CD4-positive, alpha-beta memory T cell (primary cell): Measurements from ENCODE around the gene BSG. TPM values are rescaled to one million over a fixed set of nuclear protein-coding genes. Genes with fewer than 3 reads are reported as not detected.
A peak's percentile ranks its signal among the peaks of the same experiment; 100 is the strongest.

Source experiments
- CTCF ChIA-PET: fragments of 350-600 bp; sonication (Branson Sonifier 250); formaldehyde crosslinking; loops from one replicate; lab custom pipeline; 2021; ENCODE audit warnings: inconsistent platforms; ENCODE audit not compliant: partially characterized antibody; lab: Charles Lee
- POLR2A ChIA-PET: fragments of 350-600 bp; sonication (Branson Sonifier 250); formaldehyde crosslinking; loops from one replicate; lab custom pipeline; 2021; ENCODE audit not compliant: partially characterized antibody; lab: Charles Lee
- DNase-seq, 5 donors: peaks; one replicate each; pipeline versions ENCODE4 v3.0.0 to v3.0.0-alpha.2; 2020 to 2022; ENCODE audit warnings: mixed read lengths in 1 of 5
- H3K27ac ChIP-seq: one replicate; pipeline ENCODE4 v1.7.0; 2013; ENCODE audit warnings: low read depth, low read length
- H3K27me3 ChIP-seq: 2 replicates; pipeline ENCODE4 v1.7.0; 2013; ENCODE audit warnings: mild to moderate bottlenecking, low read length, moderate library complexity; ENCODE audit not compliant: insufficient read depth
- H3K36me3 ChIP-seq: 2 replicates; pipeline ENCODE4 v1.7.0; 2013; ENCODE audit warnings: mild to moderate bottlenecking, low read length, moderate library complexity; ENCODE audit not compliant: insufficient read depth
- H3K4me1 ChIP-seq: 2 replicates; pipeline ENCODE4 v1.7.0; 2013; ENCODE audit warnings: mild to moderate bottlenecking, low read length, moderate library complexity; ENCODE audit not compliant: insufficient read depth
- H3K4me3 ChIP-seq, 2 donors: one replicate each; pipeline ENCODE4 v1.7.0; 2013; ENCODE audit warnings: low read length in 2 of 2, mild to moderate bottlenecking in 1 of 2
- H3K9me3 ChIP-seq, 2 donors: one replicate each; pipeline ENCODE4 v1.7.0; 2013; ENCODE audit warnings: low read length in 2 of 2, control low read depth in 1 of 2; ENCODE audit not compliant: control insufficient read depth in 1 of 2
- H3K27ac Mint-ChIP-seq, 7 donors: one replicate each; pipeline ENCODE4 v1.8.0; 2020 to 2021; ENCODE audit warnings: mixed read lengths in 7 of 7, mild to moderate bottlenecking in 6 of 7, inconsistent platforms in 3 of 7, moderate library complexity in 3 of 7
- H3K27me3 Mint-ChIP-seq, 2 donors: one replicate each; pipeline ENCODE4 v1.8.0; 2020 to 2021; ENCODE audit warnings: mixed read lengths in 2 of 2
- H3K36me3 Mint-ChIP-seq, 2 donors: one replicate each; pipeline ENCODE4 v1.8.0; 2020 to 2021; ENCODE audit warnings: mixed read lengths in 2 of 2, inconsistent platforms in 1 of 2, mild to moderate bottlenecking in 1 of 2
- H3K4me1 Mint-ChIP-seq, 4 donors: one replicate each; pipeline ENCODE4 v1.8.0; 2020 to 2021; ENCODE audit warnings: mixed read lengths in 4 of 4, mild to moderate bottlenecking in 1 of 4
- H3K4me3 Mint-ChIP-seq, 8 donors: one replicate each; pipeline ENCODE4 v1.8.0; 2020 to 2021; ENCODE audit warnings: mixed read lengths in 8 of 8, mild to moderate bottlenecking in 7 of 8, moderate library complexity in 6 of 8, inconsistent platforms in 3 of 8
- H3K9me3 Mint-ChIP-seq, 8 donors: one replicate each; pipeline ENCODE4 v1.8.0; 2020 to 2021; ENCODE audit warnings: mixed read lengths in 8 of 8, mild to moderate bottlenecking in 5 of 8, inconsistent platforms in 3 of 8, moderate library complexity in 1 of 8
- intact Hi-C: fragments of 100-400 bp; cut with micrococcal nuclease; formaldehyde crosslinking; loops from one replicate; pipeline ENCODE4 v1.15.1; 2023
- polyA plus RNA-seq, 2 donors: library from polyadenylated mRNA; unstranded; fragments of 300-500 nt; fragmentation: Illumina TruSeq; gene quantifications; one replicate each; pipeline ENCODE4 v1.2.3, GENCODE V29; 2021
- total RNA-seq, 2 experiments: library from RNA; stranded (reverse); gene quantifications; one replicate each; pipeline ENCODE4 v1.2.3, GENCODE V29; 2021

The BSG gene
- total and polyA plus RNA-seq, 4 experiments from 2014 or later, result 150 to 346 (median 241) TPM

- Mint-ChIP-seq H3K36me3 (peaks cover 8 to 13% of the 10 kb centered on the region in 2 donors), H3K27ac (peak overlapping the region in 5 of 7 donors; percentile 24 to 72 (median 55)), H3K9me3 (no peaks in the 10 kb centered on the region), H3K4me3 (peak overlapping the region in 2 of 8 donors; percentile 36 to 83), H3K4me1 (peaks cover 6 to 21% (median 14%) of the 10 kb centered on the region in 4 donors), H3K27me3 (no peaks in the 10 kb centered on the region)
- ChIA-PET POLR2A (no interaction called here), CTCF (no interaction called here)
- no peak overlapping the region for H3K4me3 ChIP-seq
- intact Hi-C loops, result no loop called here
- H3K36me3 ChIP-seq, result peaks cover 26% of the 10 kb centered on the region
- DNase-seq, result no peak
- peak overlapping the region; percentile 9 for H3K27ac ChIP-seq
- H3K9me3 ChIP-seq, result no peaks in the 10 kb centered on the region
- H3K27me3 ChIP-seq, result no peaks in the 10 kb centered on the region
- H3K4me1 ChIP-seq, result peaks cover 27% of the 10 kb centered on the region
Observed at GRCh38 chr19:535017-535835, 37.2 kb upstream of the BSG start.

DNA sequence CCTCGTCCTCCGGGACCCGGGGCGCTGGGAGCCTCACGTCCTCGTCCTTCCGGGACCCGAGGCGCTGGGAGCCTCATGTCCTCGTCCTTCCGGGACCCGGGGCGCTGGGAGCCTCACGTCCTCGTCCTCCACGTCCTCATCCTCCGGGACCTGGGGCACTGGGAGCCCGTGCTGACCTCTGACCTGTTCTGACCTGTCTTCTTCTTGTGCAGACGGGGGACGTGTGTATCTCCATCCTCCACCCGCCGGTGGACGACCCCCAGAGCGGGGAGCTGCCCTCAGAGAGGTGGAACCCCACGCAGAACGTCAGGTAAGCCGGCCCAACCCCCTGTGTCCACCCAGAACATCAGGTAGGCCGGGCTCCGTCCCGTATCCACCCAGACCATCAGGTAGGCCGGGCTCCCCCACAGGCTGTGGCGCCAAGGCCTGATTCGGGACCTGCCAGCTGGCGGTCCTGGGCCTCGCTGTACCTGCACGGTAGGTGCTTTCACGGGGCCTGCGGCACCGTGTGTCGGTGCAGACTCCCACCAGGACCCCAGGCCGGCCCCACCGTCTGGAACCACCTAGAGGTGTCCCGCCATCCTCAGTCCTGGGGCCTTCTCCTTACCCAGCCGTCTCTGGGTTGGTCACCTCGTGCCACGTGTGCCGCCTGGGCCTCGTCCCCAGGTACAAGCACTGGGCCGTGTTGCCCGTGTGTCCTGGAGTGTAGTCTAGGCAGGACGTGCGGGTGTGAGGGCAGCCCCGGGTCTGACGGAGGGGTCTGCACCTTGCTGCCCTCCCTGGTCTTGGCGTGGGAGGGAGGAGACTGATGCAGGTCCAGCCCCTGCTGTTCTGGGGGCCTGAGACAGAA, 36.1 kb upstream of the BSG start:
- Mint-ChIP-seq H3K4me1 (peaks cover 6 to 20% (median 14%) of the 10 kb centered on the region in 4 donors), H3K27me3 (no peaks in the 10 kb centered on the region), H3K36me3 (peaks cover 8 to 13% of the 10 kb centered on the region in 2 donors), H3K4me3 (no peak overlapping the region), H3K9me3 (no peaks in the 10 kb centered on the region), H3K27ac (peak overlapping the region in 2 of 7 donors; percentile 68 to 87)
- Histone ChIP-seq H3K9me3 (no peaks in the 10 kb centered on the region), H3K4me3 (no peak overlapping the region), H3K36me3 (peaks cover 26% of the 10 kb centered on the region), H3K27me3 (no peaks in the 10 kb centered on the region), H3K4me1 (peaks cover 21% of the 10 kb centered on the region), H3K27ac (no peak overlapping the region)
- ChIA-PET POLR2A (no interaction called here), CTCF (no interaction called here)
- no peak for DNase-seq
- intact Hi-C loops, result no loop called here

DNA sequence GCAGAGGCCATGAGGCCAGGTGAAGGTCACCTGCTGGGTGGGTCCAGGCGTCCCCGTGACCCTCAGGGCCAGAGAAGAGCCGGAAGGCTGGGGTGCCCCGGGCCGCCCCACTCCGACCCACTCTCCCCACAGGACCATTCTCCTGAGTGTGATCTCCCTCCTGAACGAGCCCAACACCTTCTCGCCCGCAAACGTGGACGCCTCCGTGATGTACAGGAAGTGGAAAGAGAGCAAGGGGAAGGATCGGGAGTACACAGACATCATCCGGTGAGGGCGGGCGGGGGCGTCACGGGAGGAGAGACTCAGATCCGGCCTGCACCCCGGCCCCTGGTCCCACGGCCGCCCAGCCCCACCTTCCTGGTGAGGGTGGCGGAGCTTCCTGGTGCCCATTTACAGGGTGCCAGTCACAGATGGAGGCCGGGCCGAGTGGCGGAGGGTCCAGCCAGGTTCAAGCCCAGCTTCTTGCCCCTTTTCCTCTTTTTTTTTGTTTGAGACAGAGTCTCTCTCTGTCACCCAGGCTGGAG, 35.5 kb upstream of the BSG start:
- ChIA-PET CTCF (no interaction called here), POLR2A (no interaction called here)
- DNase-seq, result no peak
- no peak overlapping the region for H3K27ac ChIP-seq
- no peaks in the 10 kb centered on the region for H3K9me3 Mint-ChIP-seq
- no peak overlapping the region for H3K4me3 ChIP-seq
- no peak overlapping the region for H3K4me3 Mint-ChIP-seq
- H3K9me3 ChIP-seq, result no peaks in the 10 kb centered on the region
- no peaks in the 10 kb centered on the region for H3K27me3 Mint-ChIP-seq
- intact Hi-C loops, result no loop called here
- H3K4me1 ChIP-seq, result peaks cover 21% of the 10 kb centered on the region
- peaks cover 8 to 13% of the 10 kb centered on the region in 2 donors for H3K36me3 Mint-ChIP-seq
- H3K27ac Mint-ChIP-seq, result no peak overlapping the region
- H3K36me3 ChIP-seq, result peaks cover 26% of the 10 kb centered on the region
- H3K4me1 Mint-ChIP-seq, result peaks cover 6 to 20% (median 14%) of the 10 kb centered on the region in 4 donors
- no peaks in the 10 kb centered on the region for H3K27me3 ChIP-seq

DNA sequence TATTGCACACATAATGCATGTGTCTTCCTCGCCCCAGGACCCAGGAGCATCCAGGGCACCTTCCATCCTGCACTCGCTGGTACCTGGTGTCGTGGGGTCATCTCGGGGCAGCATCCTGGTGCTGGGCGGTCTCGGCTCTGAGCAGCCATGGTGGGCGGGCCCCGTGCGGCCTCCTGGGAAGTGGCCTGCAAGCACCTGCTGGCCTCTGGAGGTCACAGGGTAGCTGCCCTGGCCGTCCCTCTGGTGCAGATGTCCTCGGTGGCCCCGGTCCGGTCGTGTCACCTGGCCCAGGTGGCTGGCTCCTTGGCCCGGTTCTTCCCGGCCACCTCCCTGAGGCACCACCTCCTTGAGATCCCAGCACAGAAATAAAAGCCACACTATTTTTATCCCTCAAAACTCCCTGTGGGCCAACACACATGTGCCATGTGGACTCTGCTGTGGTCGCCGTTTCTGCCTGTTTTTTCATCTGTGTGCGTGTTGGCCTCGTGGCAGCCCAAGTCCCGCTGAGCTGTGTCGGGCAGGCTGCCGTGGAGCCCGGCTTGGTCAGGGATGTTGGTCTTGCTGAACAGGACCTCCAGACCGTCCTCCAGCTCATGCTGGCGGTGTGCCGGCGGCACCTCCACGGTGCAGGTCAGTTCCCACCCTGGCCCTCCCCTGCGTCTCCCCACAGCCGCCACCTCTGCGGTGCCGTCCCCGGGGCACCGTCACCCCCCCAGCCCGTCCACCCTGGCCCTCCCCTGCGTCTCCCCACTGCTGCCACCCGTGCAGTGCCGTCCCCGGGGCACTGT, 33.6 kb upstream of the BSG start:
- Histone ChIP-seq H3K4me1 (peaks cover 17% of the 10 kb centered on the region), H3K36me3 (peaks cover 26% of the 10 kb centered on the region), H3K27ac (no peak overlapping the region), H3K9me3 (no peaks in the 10 kb centered on the region), H3K4me3 (no peak overlapping the region), H3K27me3 (no peaks in the 10 kb centered on the region)
- intact Hi-C loops, result no loop called here
- Mint-ChIP-seq H3K4me3 (no peak overlapping the region), H3K27ac (peak overlapping the region in 1 of 7 donors; percentile 55), H3K36me3 (peaks cover 8 to 15% of the 10 kb centered on the region in 2 donors), H3K9me3 (no peaks in the 10 kb centered on the region), H3K27me3 (no peaks in the 10 kb centered on the region), H3K4me1 (peaks cover 9 to 16% (median 14%) of the 10 kb centered on the region in 4 donors)
- POLR2A ChIA-PET, result interaction anchor here (1.3 kb wide), 1 partner anchor 8 kb away, joined by 3 read pairs; no protein-coding TSS in a partner anchor
- DNase-seq, result no peak
- CTCF ChIA-PET, result no interaction called here

- H3K27ac Mint-ChIP-seq, result no peak overlapping the region
- peaks cover 10 to 21% (median 16%) of the 10 kb centered on the region in 4 donors for H3K4me1 Mint-ChIP-seq
- ChIA-PET CTCF (no interaction called here), POLR2A (interaction anchor here (1.3 kb wide), 1 partner anchor 9 kb away, joined by 3 read pairs; no protein-coding TSS in a partner anchor)
- peaks cover 22% of the 10 kb centered on the region for H3K4me1 ChIP-seq
- H3K4me3 ChIP-seq, result no peak overlapping the region
- H3K27me3 ChIP-seq, result no peaks in the 10 kb centered on the region
- DNase-seq, result no peak
- H3K27ac ChIP-seq, result no peak overlapping the region
- intact Hi-C loops, result no loop called here
- H3K36me3 ChIP-seq, result peaks cover 26% of the 10 kb centered on the region
- no peaks in the 10 kb centered on the region for H3K9me3 Mint-ChIP-seq
- H3K27me3 Mint-ChIP-seq, result no peaks in the 10 kb centered on the region
- peaks cover 8 to 16% of the 10 kb centered on the region in 2 donors for H3K36me3 Mint-ChIP-seq
- no peaks in the 10 kb centered on the region for H3K9me3 ChIP-seq
- no peak overlapping the region for H3K4me3 Mint-ChIP-seq
Observed at GRCh38 chr19:539429-540030, 32.9 kb upstream of the BSG start.

- peaks cover 18% of the 10 kb centered on the region for H3K36me3 ChIP-seq
- Mint-ChIP-seq H3K27me3 (no peaks in the 10 kb centered on the region), H3K4me1 (peaks cover 15 to 27% (median 20%) of the 10 kb centered on the region in 4 donors), H3K36me3 (peaks cover 8 to 15% of the 10 kb centered on the region in 2 donors), H3K27ac (no peak overlapping the region), H3K4me3 (no peak overlapping the region), H3K9me3 (no peaks in the 10 kb centered on the region)
- CTCF ChIA-PET, result interaction anchor here (1.8 to 1.9 kb wide), 2 partner anchors 9 to 30 kb away, joined by 5 to 7 read pairs; no protein-coding TSS in a partner anchor
- H3K4me3 ChIP-seq, result no peak overlapping the region
- POLR2A ChIA-PET, result interaction anchor here (1.0 to 7.2 kb wide), 2 partner anchors 9 kb away, joined by 3 to 52 read pairs; partner anchors contain the start of gene CDC34
- no peaks in the 10 kb centered on the region for H3K27me3 ChIP-seq
- H3K9me3 ChIP-seq, result no peaks in the 10 kb centered on the region
- intact Hi-C loops, result no loop called here
- peaks cover 23% of the 10 kb centered on the region for H3K4me1 ChIP-seq
- H3K27ac ChIP-seq, result no peak overlapping the region
- DNase-seq, result no peak
Observed at GRCh38 chr19:540867-541637, 31.3 kb upstream of the BSG start.
